ENCODE measurements around the gene ARCN1.
A peak's percentile ranks its signal among the peaks of the same experiment; 100 is the strongest.

Gene ARCN1

DNA sequence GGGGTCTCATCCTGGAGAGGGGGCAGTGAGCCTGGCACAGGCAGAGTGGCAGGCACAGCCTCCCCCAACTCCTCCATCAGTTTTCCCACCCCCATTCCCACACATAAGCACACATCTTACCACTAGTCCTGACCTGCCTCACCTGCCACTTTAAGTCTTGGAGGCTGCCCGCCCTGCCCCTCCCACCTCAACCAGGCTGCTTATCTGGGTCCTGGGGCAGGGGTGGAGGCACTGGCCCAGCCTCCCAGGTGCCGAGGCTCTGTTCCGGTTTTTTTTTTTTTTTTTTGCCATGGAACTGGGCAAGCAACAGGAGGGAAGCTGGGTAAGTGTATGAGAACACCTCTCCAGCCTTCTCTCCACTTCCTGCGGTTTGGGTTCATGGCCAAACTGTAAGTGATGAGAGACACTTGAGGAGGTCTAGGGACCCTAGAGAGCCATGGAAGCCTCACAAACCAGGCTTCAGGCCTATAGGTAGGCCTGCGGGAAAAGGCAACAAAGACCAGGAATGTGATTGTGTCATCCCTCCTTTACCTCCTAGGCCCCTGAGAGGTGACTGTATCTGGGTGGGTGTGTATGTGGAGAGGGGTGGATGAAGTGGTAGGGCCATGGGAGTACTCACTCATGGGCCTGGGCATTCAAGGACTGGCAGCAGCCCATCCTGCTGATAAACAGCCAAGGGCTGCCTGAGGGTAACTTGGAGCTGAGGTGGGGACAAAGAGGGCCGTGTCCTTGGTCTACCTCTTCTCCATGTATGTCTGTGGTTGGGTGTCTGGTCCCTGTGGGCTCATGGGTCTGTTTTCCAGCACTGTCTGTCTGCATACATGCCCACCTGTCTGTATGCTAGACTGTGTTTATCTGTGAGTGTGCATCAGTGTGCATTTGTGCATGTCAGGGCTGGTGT lies 57.8 kb downstream of the ARCN1 start:
- no peak overlapping the region for H3K4me3 Mint-ChIP-seq
- H3K4me1 Mint-ChIP-seq = peaks cover 19% of the 10 kb centered on the region
- TF ChIP-seq, protein P1, sequence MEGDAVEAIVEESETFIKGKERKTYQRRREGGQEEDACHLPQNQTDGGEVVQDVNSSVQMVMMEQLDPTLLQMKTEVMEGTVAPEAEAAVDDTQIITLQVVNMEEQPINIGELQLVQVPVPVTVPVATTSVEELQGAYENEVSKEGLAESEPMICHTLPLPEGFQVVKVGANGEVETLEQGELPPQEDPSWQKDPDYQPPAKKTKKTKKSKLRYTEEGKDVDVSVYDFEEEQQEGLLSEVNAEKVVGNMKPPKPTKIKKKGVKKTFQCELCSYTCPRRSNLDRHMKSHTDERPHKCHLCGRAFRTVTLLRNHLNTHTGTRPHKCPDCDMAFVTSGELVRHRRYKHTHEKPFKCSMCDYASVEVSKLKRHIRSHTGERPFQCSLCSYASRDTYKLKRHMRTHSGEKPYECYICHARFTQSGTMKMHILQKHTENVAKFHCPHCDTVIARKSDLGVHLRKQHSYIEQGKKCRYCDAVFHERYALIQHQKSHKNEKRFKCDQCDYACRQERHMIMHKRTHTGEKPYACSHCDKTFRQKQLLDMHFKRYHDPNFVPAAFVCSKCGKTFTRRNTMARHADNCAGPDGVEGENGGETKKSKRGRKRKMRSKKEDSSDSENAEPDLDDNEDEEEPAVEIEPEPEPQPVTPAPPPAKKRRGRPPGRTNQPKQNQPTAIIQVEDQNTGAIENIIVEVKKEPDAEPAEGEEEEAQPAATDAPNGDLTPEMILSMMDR (IDR thresholded peaks at IDR 0.05) = no peak
- H3K27me3 Mint-ChIP-seq (ENCODE audit: low read depth, poor library complexity) = peaks cover 6% of the 10 kb centered on the region
- DNase-seq = no peak
- H3K27ac Mint-ChIP-seq = peak overlapping the region; percentile 39
- H3K9me3 Mint-ChIP-seq = no peaks in the 10 kb centered on the region
- peaks cover 31% of the 10 kb centered on the region for H3K36me3 Mint-ChIP-seq (ENCODE audit: low read depth)

DNA sequence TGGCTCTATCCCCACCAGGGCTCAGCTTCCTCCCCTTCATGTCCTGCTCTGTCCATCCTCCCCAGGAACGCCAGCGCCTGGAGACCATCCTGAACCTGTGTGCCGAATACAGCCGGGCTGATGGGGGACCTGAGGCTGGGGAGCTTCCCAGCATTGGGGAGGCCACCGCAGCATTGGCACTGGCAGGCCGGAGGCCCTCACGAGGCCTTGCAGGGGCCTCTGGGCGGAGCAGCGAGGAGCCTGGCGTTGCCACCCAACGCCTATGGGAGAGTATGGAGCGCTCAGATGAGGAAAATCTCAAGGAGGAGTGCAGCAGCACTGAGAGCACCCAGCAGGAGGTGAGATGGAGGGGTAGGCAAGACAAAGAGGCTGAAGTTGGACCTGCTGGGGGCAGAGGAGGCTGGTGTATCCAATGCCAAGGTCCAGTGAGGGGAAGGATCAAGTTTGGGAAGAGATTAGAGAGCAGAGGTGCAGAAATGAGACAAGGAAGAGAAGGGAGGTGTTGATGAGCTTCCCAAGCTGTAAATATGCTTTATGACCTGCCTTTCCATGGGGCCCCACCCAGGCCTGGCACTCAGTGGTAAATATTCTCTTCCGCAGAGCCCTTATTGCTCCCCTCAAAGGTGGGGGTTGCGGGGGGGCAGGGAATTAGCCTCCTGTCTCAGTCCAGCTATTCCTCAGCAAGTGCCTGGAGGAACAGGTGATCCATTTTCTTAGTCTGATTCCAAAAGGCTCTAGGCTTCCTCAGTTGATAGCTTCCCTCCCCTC lies 59.1 kb downstream of the ARCN1 start:
- H3K9me3 Mint-ChIP-seq = no peaks in the 10 kb centered on the region
- H3K36me3 Mint-ChIP-seq (ENCODE audit: low read depth) = peaks cover 40% of the 10 kb centered on the region
- peaks cover 31% of the 10 kb centered on the region for H3K4me1 Mint-ChIP-seq
- peak overlapping the region; percentile 95 for H3K27ac Mint-ChIP-seq
- TF ChIP-seq, protein P1 (IDR thresholded peaks at IDR 0.05) = no peak
- no peak overlapping the region for H3K4me3 Mint-ChIP-seq
- H3K27me3 Mint-ChIP-seq (ENCODE audit: low read depth, poor library complexity) = peaks cover 6% of the 10 kb centered on the region
- DNase-seq = no peak

DNA sequence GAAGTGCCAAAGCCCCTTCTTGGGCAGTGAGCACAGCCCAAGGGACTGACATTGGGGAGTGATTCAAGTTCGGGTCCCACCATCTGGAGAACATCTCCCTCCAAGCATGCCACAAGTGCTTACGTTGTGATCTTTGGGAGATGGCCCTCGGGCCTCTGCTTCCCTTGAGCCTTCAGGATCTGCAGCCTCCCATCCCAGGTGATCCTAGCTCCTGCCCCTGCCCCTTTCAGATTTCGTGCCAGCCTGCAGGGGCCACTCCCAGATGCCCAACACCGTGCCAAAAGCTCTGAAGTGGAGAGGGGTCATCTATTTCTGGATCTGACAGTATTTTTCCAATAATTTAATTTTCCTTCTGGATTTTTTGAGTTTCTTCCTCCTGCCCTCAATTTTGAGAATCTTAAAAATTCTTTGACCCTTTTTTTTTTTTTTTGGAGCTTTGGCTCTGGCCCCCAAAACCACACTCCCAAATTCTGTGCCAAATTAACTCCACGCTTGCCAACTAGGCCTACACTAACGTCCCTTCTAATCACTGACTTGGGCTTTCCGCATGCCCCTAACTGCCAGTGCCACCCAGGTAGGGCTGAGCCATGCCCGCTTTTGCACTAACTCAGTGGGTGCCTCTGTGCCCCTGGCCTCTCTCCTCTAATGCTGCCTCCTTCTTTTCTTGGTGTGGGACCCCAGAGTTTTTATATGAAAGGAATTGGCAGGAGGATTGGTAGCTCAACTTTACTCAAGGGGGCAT lies 60.5 kb downstream of the ARCN1 start:
- H3K27ac Mint-ChIP-seq = no peak overlapping the region
- H3K36me3 Mint-ChIP-seq (ENCODE audit: low read depth) = peaks cover 42% of the 10 kb centered on the region
- H3K9me3 Mint-ChIP-seq = no peaks in the 10 kb centered on the region
- peaks cover 6% of the 10 kb centered on the region for H3K27me3 Mint-ChIP-seq (ENCODE audit: low read depth, poor library complexity)
- DNase-seq = no peak
- peaks cover 31% of the 10 kb centered on the region for H3K4me1 Mint-ChIP-seq
- no peak overlapping the region for H3K4me3 Mint-ChIP-seq
- TF ChIP-seq, protein P1 (IDR thresholded peaks at IDR 0.05) = no peak

DNA sequence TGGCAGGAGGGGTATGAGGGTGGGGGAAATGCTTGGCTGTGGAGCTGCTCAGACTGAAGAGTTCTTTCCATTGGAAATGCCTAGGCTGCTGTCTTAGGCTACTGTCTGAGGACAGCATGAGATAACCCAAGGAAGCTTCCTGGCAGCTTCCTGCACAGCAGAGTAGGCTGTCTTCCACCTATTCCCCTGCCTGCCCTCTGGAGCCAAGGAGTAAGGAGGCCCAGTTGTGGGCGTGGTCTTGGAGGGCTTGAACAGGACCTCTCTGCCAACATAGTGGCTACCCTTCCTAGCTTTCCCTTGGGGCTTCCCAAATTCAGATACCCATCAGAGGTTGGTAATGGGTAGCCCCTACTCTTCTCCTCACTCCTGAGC lies 61.1 kb downstream of the ARCN1 start:
- Mint-ChIP-seq H3K9me3 (no peaks in the 10 kb centered on the region), H3K27me3 (ENCODE audit: low read depth, poor library complexity) (peaks cover 6% of the 10 kb centered on the region), H3K27ac (no peak overlapping the region), H3K4me1 (peaks cover 31% of the 10 kb centered on the region), H3K4me3 (peak overlapping the region; percentile 59), H3K36me3 (ENCODE audit: low read depth) (peaks cover 39% of the 10 kb centered on the region)
- TF ChIP-seq, protein P1 (IDR thresholded peaks at IDR 0.05) = no peak
- DNase-seq = no peak

DNA sequence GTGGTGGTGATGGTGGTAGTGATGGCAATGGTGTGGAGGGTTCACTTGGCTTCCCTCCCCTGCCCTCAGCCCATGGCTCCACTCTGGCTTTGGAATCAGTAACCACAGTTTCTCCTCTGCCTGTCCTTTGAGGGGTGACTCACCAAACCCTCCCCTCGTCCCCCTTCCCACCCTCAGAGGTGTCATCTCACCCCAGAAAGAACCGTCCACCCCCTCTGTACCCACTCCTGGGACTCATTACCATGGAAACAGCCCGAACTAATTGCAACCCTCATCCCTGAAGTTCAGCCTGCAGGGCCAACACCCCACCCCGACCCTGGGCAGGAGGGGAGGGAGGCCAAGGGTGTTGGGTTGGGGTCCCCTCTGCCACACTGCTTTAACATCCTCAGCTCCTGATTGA lies 61.8 kb downstream of the ARCN1 start:
- Mint-ChIP-seq H3K27ac (no peak overlapping the region), H3K4me1 (peaks cover 31% of the 10 kb centered on the region), H3K27me3 (ENCODE audit: low read depth, poor library complexity) (peaks cover 6% of the 10 kb centered on the region), H3K36me3 (ENCODE audit: low read depth) (peaks cover 34% of the 10 kb centered on the region), H3K9me3 (no peaks in the 10 kb centered on the region), H3K4me3 (peak overlapping the region; percentile 78)
- TF ChIP-seq, protein P1 (IDR thresholded peaks at IDR 0.05) = no peak
- DNase-seq = no peak

All from nephron progenitor cell (in vitro differentiated cells).